Hematopoietic multipotent progenitor cell treated with erythropoietin and hydrocortisone succinate and interleukin-3 and kit ligand, for 4 days (in vitro differentiated cells): ENCODE measurements around the gene CLASRP.
"Not testable (repeated sequence)": the region's sequence is repeated elsewhere in the genome, so short reads cannot be mapped to it uniquely, and the experiment has no call there.

ENCODE experiments used
- DNase-seq: peaks from one replicate; pipeline ENCODE4 v3.0.0-alpha.2; 2015

CLASRP gene

GRCh38 chr19:45106363-45106762, 67.5 kb downstream of the CLASRP start:
- not testable (repeated sequence) for DNase-seq

GRCh38 chr19:45107621-45108150, 68.8 kb downstream of the CLASRP start:
- DNase-seq, result no peak

- peak; percentile 73 for DNase-seq
Measured at GRCh38 chr19:45110851-45111266, 72.0 kb downstream of the CLASRP start.

- no peak for DNase-seq
Measured at GRCh38 chr19:45112111-45112827, 73.4 kb downstream of the CLASRP start.

- DNase-seq, result no peak
Measured at GRCh38 chr19:45113628-45114027, 74.8 kb downstream of the CLASRP start.

DNA sequence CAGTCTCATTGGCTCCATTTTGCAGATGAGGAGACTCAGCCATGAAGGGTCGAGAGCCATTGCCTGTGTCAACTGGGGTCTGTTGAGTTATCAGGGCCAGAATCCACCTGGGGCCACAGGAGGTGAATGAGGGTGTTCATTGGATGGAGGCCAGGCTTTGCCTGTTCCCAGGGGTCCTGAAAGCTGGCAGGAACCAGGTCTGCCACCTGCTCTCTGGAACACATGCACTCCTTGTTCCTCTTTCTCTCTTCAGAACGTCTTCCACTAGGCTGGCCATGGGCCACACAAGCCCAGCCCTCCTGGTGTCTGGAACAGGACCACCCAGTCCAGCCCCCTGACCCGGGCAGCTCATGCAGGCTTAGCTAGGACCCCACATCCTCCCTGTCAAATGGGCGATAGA, 75.3 kb downstream of the CLASRP start:
- no peak for DNase-seq

DNA sequence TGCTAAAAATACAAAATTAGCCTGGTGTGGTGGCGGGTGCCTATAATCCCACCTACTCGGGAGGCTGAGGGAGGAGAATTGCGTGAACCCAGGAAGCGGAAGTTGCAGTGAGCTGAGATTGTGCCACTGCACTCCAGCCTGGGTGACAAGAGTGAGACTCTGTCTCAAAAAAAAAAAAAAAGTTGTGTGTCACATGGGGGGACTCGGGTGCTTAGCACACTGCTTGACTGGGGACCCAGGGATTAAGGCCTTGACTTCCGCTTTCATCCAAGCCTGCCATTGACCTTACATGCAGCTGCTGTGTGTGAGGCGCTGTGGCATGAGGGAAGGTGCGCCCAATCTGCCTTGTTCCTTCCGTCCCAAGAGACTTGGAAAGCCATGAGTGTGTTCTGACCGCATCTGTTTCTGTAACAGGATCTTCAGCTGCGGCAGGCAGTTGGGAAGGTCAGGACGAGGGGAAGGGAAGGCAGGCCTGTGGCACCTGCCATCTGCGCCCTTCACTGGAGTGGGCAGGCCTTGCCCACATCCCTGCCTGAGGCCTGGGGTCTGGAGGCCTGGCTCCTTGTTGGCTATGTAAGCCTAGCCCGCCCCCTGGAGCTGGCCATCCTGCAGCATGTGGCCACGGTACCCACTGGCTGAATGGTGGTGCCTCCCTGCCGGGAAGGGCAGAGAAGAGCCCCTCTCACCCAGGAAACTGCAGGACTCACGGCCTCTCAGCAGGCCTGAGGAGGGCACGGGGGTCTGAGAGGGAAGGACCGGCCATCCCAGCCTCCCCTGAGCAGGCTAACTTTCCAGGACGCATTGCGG, 77.2 kb downstream of the CLASRP start:
- no peak for DNase-seq

DNA sequence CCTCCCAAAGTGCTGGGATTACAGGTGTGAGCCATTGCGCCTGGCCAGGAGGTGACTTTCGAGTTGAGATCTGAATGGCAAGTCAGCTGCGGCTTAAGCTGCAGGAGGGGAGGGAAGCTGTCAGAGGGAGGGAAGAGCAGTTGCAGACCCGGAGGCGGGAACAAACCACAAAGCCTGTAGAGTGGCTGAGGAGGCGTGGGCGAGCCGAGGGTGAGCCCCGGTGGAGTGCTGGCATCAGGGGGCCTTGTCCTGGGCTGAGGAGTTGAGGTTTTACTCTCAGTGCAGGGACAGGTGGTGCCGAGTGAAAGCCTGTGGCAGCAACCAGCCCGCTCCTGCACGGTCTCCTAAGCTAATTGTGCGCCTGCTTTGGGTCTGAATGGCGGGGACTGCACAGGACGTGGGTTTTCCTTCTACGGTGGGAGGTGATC, 78.3 kb downstream of the CLASRP start:
- peak; percentile 91 for DNase-seq

DNA sequence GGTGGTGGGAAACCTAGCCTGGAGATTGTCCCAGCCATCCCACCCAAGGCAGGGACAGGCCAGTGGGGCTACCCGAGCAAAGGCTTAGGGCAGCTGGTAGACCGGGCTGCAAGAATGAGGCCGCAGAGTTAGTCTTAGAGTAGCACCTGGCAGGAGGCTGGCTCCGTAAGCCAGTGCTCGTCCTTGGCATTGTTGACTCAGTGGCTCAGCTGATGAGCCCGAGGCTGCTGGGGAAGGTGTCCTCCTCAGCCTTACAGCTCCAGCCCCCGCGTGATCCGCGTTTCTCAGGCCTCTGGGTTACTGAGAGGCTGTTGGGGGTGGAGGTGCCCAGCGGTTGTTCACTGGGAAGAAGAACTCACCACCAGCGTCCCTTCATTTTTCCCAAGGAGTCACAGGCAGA, 78.8 kb downstream of the CLASRP start:
- no peak for DNase-seq

DNA sequence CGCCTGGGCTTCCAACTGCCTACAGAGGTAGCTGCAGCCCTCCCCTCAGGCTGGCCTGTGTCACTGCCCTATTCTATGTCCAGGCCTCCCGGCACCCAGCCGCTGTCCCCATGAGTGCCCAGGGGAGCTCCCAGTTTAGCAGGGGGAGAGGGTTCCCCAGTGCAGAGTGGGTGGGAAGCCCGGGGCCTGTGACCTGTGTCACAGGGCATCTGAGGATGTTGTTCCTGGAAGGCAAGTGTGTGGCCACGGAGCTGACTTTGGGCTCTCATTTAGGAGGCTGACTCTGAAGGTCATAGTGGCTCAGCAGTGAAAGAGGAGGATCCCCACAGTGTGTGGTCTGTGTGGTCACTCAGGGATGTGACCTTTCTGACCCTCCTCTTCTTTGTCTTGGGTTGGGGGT, 79.3 kb downstream of the CLASRP start:
- DNase-seq, result no peak

DNA sequence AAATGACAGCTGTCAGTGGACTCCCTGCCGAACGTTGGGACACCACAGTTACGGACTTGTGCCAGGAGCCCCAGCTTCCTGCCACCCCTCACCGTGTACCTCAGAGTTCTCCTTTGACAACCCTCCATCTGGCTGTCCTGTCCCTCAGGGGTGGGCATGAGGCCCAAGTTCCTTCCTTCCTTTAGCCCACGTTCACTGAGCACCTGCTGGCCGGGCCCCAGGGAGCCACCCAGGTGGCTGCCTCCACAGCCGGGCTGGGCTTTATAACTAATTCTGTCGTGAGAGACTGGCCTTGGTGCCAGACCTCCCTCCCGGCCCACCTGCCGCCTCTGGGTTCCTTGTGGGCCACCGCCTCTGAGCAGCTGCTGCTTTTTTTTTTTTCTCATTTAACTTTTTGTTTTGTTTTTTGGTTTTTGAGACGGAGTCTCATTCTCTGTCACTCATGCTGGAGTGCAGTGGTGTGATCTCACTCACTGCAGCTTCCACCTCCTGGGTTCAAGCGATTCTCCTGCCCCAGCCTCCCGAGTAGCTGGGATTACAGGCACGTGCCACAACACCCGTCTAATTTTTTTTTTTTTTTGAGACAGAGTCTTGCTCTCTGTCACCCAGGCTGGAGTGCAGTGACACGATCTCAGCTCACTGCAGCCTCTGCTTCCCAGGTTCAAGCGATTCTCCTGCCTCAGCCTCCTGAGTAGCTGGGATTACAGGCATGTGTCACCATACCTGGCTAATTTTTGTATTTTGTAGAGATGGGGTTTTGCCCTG, 79.9 kb downstream of the CLASRP start:
- peak; percentile 56 for DNase-seq

- no peak for DNase-seq
Measured at GRCh38 chr19:45119582-45119981, 80.7 kb downstream of the CLASRP start.
